Smooth muscle cell (in vitro differentiated cells): Measurements from ENCODE around the gene ACACB. TPM values are rescaled to one million over a fixed set of nuclear protein-coding genes. Genes with fewer than 3 reads are reported as not detected.

Experiments used
- DNase-seq: peaks from one replicate; lab custom pipeline; 2025; ENCODE audit not compliant: unreplicated experiment; lab: John Stamatoyannopoulos, UW
- H2AFZ ChIP-seq: fragments of 200-600 bp; sonication (generic); 2 replicates; pipeline ENCODE4 v1.6.0; 2016; ENCODE audit warnings: antibody characterized with exemption, low read depth, mild to moderate bottlenecking
- H3F3A ChIP-seq: fragments of 200-600 bp; sonication (generic); 2 replicates; pipeline ENCODE4 v1.6.0; 2017; ENCODE audit warnings: antibody characterized with exemption, low read depth
- H3K27ac ChIP-seq: fragments of 200-600 bp; sonication (generic); 2 replicates; pipeline ENCODE4 v1.5.1; 2016; ENCODE audit warnings: low read depth, mild to moderate bottlenecking
- H3K27me3 ChIP-seq: fragments of 200-600 bp; sonication (generic); 2 replicates; pipeline ENCODE4 v1.6.1; 2016; ENCODE audit warnings: low read depth, mild to moderate bottlenecking
- H3K36me3 ChIP-seq: fragments of 200-600 bp; sonication (generic); 2 replicates; pipeline ENCODE4 v1.5.1; 2016; ENCODE audit warnings: low read depth
- H3K4me1 ChIP-seq: fragments of 200-600 bp; sonication (generic); 2 replicates; pipeline ENCODE4 v1.5.1; 2016; ENCODE audit warnings: low read depth
- H3K4me2 ChIP-seq: fragments of 200-600 bp; sonication (generic); 2 replicates; pipeline ENCODE4 v1.6.0; 2016; ENCODE audit warnings: mild to moderate bottlenecking
- H3K4me3 ChIP-seq: fragments of 200-600 bp; sonication (generic); 2 replicates; pipeline ENCODE4 v1.5.1; 2016; ENCODE audit warnings: mild to moderate bottlenecking
- H3K79me2 ChIP-seq: fragments of 200-600 bp; sonication (generic); 2 replicates; pipeline ENCODE4 v1.6.0; 2016; ENCODE audit warnings: low read depth, mild to moderate bottlenecking
- H3K9ac ChIP-seq: fragments of 200-600 bp; sonication (generic); 2 replicates; pipeline ENCODE4 v1.6.0; 2016; ENCODE audit warnings: low read depth
- H3K9me3 ChIP-seq: fragments of 200-600 bp; sonication (generic); replicated peaks from 2 replicates; pipeline ENCODE4 v1.5.1; 2016; ENCODE audit warnings: low read depth
- H4K20me1 ChIP-seq: fragments of 200-600 bp; sonication (generic); 2 replicates; pipeline ENCODE4 v1.6.0; 2016; ENCODE audit warnings: low read depth
- WGBS: methylation state at CpG from one replicate; pipeline ENCODE4 v1.1.7; 2016; ENCODE audit warnings: low lambda C conversion rate; 5-methylcytosine and 5-hydroxymethylcytosine counted together
- polyA plus RNA-seq: library from polyadenylated mRNA; unstranded; fragments of >200 nt; fragmentation: Nextera tagmentation; extraction: Ambion mirVana; gene quantifications from 2 replicates; pipeline ENCODE4 v1.2.1, GENCODE V29; 2016
- total RNA-seq: library from RNA; depleted of rRNA; stranded (reverse); fragments of >200 nt; gene quantifications from 2 replicates; pipeline ENCODE4 v1.2.3, GENCODE V29; 2014
- TF ChIP-seq, protein P1 (sequence below): fragments of 200-600 bp; sonication (generic); IDR thresholded peaks from 2 replicates; pipeline ENCODE4 v1.5.1; 2017; ENCODE audit warnings: borderline replicate concordance, mild to moderate bottlenecking, antibody characterized with exemption; ENCODE audit not compliant: insufficient read depth, poor library complexity, severe bottlenecking

ACACB gene
- 2.0 and 3.0 TPM in 2 replicates for total RNA-seq
- polyA plus RNA-seq: 0.58 and 2.2 TPM in 2 replicates

DNA sequence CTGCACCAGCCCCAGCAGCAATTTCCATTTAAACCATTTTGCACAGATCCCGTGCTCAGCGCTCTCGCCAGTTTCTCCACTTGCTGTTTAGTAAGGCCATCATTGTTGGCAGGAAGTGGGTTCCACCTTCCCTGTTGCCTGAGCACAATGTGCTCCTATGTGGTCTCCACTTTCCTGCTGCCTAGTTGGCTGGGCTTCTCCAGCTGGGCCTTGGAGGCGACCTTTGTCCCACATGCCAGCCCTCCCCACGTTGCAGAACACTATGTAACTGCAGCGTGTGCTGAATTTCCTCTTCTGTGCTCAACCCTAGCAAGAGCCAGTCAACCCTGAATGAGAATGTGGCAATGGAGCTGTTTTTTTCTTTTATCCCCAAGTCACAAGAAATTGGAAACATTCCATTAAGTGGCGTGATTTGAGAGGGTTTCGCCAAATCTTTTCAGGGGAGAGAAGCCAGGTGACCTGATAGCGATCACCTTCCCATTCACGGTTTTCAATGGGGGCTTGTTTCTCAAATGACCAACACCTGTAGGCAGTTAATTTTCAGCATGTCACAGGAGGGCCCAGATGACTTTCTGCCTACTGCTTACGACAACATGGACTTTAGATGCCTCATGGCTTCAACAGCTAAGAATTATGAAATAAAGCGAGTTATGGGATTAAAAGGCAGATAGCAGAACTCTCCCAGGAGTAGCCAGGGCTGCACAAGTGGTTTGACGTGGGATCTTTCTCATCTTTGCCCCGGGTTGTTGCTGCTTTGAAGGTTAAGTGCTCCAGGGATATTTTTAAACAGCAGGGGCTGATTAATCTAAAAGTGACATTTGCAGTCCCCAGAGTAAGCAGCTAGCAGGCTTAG is at the start of gene ACACB:
TSS of gene ACACB (plus strand) at position 830 of the 853 bp plus-strand sequence. CDS start 22,819 bp downstream, outside the sequence.
- no peak within 1 kb of the TSS for H3K9ac ChIP-seq
- H3K36me3 ChIP-seq: no peaks in the 10 kb centered on the region
- H3K4me3 ChIP-seq: no peak within 1 kb of the TSS
- no peak within 1 kb of the TSS for H3K4me2 ChIP-seq
- no peaks in the 10 kb centered on the region for H3K9me3 ChIP-seq
- H3K79me2 ChIP-seq: no peaks in the 10 kb centered on the region
- H2AFZ ChIP-seq: no peak within 1 kb of the TSS
- H3F3A ChIP-seq: peaks cover 7% of the 10 kb centered on the region
- TF ChIP-seq, protein P1, sequence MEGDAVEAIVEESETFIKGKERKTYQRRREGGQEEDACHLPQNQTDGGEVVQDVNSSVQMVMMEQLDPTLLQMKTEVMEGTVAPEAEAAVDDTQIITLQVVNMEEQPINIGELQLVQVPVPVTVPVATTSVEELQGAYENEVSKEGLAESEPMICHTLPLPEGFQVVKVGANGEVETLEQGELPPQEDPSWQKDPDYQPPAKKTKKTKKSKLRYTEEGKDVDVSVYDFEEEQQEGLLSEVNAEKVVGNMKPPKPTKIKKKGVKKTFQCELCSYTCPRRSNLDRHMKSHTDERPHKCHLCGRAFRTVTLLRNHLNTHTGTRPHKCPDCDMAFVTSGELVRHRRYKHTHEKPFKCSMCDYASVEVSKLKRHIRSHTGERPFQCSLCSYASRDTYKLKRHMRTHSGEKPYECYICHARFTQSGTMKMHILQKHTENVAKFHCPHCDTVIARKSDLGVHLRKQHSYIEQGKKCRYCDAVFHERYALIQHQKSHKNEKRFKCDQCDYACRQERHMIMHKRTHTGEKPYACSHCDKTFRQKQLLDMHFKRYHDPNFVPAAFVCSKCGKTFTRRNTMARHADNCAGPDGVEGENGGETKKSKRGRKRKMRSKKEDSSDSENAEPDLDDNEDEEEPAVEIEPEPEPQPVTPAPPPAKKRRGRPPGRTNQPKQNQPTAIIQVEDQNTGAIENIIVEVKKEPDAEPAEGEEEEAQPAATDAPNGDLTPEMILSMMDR: no peak
- H3K27ac ChIP-seq: no peak within 1 kb of the TSS
- 76% methylated on average over 14 of the region's 14 CpGs for WGBS
- no peak for DNase-seq
- no peaks in the 10 kb centered on the region for H3K27me3 ChIP-seq
- H3K4me1 ChIP-seq: peaks cover 13% of the 10 kb centered on the region
- H4K20me1 ChIP-seq: no peaks in the 10 kb centered on the region

DNA sequence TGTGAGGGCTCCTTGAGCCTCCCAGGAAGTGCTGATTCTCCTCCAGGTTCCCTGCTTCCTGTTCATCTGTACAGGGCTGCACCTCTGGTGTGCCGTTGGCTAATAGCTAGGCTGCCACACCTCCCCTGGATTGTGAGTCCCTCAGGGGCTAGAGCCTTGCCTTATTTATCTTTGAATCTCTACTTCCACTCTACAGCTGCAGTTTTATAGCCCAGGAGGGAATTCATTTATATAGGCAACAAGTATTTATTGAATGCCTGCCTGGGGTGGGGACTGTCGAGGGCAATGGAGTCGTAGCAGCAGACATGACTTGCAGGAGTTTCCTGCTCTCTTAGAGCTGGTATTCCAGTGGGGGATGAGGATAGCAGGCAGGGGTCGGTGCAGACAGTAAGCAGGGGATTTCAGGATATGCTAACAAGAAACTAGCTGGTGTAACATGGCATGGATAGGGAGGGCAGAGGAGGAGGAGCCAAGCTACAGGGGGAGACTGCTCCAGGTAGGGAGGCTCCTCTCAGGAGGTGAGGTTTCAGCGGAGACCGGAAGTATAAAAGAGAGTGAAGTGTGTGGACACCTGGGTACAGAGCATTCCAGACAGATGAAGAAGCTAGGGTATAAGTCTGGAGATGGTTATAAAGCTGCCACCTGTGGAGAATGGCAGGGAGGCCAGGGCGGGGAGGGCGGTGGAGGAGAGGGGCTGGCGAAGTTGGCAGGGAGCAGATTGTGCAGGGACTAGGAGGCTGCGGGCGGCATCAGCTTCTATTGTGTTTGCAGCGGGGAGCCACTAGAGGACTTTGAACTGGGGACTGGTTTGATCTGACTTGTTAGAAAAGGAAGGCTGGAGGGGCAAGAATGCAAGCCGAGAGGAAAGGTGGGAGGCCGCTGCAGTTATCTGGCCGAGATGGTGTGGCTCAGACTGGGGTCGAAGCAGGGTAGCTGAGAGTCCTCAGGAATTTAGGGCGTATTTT is 46.8 kb upstream of the ACACB start:
- Histone ChIP-seq H3K9me3 (no peaks in the 10 kb centered on the region), H3K9ac (no peak overlapping the region), H3K79me2 (no peaks in the 10 kb centered on the region), H3K4me3 (no peak overlapping the region), H3K27me3 (no peaks in the 10 kb centered on the region), H3F3A (no peaks in the 10 kb centered on the region), H2AFZ (no peak overlapping the region), H4K20me1 (no peaks in the 10 kb centered on the region), H3K4me2 (no peak overlapping the region), H3K36me3 (peaks cover 32% of the 10 kb centered on the region), H3K4me1 (peaks cover 5% of the 10 kb centered on the region), H3K27ac (no peak overlapping the region)
- no peak for DNase-seq
- TF ChIP-seq, protein P1: no peak
- 73% methylated on average over 17 of the region's 17 CpGs for WGBS

DNA sequence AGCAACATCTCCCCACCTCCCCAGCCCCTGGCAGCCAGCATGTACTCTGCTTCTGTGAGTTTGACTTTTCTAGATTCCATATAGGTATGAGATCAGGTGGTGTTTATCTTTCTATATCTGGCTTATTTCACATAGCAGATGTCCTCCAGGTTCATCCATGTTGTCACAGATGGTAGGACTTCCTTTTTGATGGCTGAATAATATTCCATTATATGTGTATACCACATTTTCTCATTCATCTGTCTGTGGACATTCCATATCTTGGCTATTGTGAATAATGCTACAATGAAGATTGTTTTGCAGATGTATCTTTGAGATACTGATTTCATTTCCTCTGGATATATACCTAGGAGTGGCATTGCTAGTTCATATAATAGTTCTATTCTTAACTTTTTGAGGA is 41.5 kb upstream of the ACACB start:
- Histone ChIP-seq H3K27ac (no peak overlapping the region), H3K9ac (no peak overlapping the region), H3K36me3 (peaks cover 27% of the 10 kb centered on the region), H3K4me3 (no peak overlapping the region), H3F3A (no peaks in the 10 kb centered on the region), H3K27me3 (no peaks in the 10 kb centered on the region), H2AFZ (no peak overlapping the region), H4K20me1 (no peaks in the 10 kb centered on the region), H3K9me3 (no peaks in the 10 kb centered on the region), H3K4me1 (peaks cover 5% of the 10 kb centered on the region), H3K4me2 (no peak overlapping the region), H3K79me2 (no peaks in the 10 kb centered on the region)
- DNase-seq: no peak
- TF ChIP-seq, protein P1: no peak
